ENCODE results near the gene AK1. TPM values are rescaled to one million over a fixed set of nuclear protein-coding genes. Genes with fewer than 3 reads are reported as not detected.

The AK1 gene
- total and polyA plus RNA-seq, 9 of the 15 experiments (the other 6 are each of a cell fraction or from before 2014, with no cell fraction given) = 10.1 to 71.8 (median 39.0) TPM

DNA sequence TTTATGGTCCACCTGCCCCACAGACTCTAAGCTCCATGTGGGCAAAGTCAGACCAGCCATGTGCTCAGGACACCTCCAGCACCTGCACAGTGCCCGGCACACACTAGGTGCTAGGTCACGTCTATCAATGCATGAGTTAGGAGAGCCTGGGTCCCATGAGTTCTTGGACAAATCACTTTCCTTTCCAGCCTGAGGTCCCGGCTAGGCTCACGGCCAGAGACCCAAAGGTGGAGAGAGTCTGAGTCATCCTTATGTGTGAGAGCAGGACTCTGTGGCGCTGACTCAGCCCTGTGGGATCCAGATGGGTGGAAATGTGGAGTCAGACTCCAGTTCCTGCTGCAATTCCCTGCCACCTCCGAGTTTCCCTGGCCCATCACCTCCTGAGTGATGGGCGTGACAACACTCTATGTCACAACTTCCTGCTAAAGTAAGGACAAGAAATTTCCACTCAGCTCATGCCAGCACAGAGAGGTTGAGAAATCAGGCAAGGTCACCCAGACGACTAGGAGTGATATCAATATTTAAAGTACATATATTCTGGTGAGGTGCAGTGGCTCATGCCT, 41.9 kb upstream of the AK1 start (continued):
- TF ChIP-seq, protein P1, sequence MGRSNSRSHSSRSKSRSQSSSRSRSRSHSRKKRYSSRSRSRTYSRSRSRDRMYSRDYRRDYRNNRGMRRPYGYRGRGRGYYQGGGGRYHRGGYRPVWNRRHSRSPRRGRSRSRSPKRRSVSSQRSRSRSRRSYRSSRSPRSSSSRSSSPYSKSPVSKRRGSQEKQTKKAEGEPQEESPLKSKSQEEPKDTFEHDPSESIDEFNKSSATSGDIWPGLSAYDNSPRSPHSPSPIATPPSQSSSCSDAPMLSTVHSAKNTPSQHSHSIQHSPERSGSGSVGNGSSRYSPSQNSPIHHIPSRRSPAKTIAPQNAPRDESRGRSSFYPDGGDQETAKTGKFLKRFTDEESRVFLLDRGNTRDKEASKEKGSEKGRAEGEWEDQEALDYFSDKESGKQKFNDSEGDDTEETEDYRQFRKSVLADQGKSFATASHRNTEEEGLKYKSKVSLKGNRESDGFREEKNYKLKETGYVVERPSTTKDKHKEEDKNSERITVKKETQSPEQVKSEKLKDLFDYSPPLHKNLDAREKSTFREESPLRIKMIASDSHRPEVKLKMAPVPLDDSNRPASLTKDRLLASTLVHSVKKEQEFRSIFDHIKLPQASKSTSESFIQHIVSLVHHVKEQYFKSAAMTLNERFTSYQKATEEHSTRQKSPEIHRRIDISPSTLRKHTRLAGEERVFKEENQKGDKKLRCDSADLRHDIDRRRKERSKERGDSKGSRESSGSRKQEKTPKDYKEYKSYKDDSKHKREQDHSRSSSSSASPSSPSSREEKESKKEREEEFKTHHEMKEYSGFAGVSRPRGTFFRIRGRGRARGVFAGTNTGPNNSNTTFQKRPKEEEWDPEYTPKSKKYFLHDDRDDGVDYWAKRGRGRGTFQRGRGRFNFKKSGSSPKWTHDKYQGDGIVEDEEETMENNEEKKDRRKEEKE (IDR thresholded peaks at IDR 0.05; ENCODE audit: borderline replicate concordance in 1 of 2, control insufficient read depth in 1 of 2, low read depth in 2 of 2, low read length in 1 of 2) = no peak
- TF ChIP-seq, protein P2, sequence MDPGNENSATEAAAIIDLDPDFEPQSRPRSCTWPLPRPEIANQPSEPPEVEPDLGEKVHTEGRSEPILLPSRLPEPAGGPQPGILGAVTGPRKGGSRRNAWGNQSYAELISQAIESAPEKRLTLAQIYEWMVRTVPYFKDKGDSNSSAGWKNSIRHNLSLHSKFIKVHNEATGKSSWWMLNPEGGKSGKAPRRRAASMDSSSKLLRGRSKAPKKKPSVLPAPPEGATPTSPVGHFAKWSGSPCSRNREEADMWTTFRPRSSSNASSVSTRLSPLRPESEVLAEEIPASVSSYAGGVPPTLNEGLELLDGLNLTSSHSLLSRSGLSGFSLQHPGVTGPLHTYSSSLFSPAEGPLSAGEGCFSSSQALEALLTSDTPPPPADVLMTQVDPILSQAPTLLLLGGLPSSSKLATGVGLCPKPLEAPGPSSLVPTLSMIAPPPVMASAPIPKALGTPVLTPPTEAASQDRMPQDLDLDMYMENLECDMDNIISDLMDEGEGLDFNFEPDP (CRISPR knock-in tag; IDR thresholded peaks at IDR 0.05) = no peak
- TF ChIP-seq TAF7 (tag; IDR thresholded peaks at IDR 0.05) = no peak
- no peak for TF ChIP-seq POU5F1 (IDR thresholded peaks at IDR 0.05; ENCODE audit: borderline replicate concordance, low read depth, low read length, partially characterized antibody)
- TF ChIP-seq, protein P3, sequence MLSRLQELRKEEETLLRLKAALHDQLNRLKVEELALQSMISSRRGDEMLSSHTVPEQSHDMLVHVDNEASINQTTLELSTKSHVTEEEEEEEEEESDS (CRISPR knock-in tag; IDR thresholded peaks at IDR 0.05) = no peak
- TF ChIP-seq CXXC5 (CRISPR knock-in tag; IDR thresholded peaks at IDR 0.05) = no peak
- TF ChIP-seq GABPB2 (CRISPR knock-in tag; conservative IDR thresholded peaks at IDR 0.05) = no peak
- TF ChIP-seq, protein P4, sequence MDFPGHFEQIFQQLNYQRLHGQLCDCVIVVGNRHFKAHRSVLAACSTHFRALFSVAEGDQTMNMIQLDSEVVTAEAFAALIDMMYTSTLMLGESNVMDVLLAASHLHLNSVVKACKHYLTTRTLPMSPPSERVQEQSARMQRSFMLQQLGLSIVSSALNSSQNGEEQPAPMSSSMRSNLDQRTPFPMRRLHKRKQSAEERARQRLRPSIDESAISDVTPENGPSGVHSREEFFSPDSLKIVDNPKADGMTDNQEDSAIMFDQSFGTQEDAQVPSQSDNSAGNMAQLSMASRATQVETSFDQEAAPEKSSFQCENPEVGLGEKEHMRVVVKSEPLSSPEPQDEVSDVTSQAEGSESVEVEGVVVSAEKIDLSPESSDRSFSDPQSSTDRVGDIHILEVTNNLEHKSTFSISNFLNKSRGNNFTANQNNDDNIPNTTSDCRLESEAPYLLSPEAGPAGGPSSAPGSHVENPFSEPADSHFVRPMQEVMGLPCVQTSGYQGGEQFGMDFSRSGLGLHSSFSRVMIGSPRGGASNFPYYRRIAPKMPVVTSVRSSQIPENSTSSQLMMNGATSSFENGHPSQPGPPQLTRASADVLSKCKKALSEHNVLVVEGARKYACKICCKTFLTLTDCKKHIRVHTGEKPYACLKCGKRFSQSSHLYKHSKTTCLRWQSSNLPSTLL (IDR thresholded peaks at IDR 0.05) = no peak
- TF ChIP-seq BRCA1 (IDR thresholded peaks at IDR 0.05) = no peak
- TF ChIP-seq BRCA1 (CRISPR knock-in tag; IDR thresholded peaks at IDR 0.05) = no peak
- no peak for TF ChIP-seq HMG20A (CRISPR knock-in tag; conservative IDR thresholded peaks at IDR 0.05)
- no peak for TF ChIP-seq HNRNPLL (IDR thresholded peaks at IDR 0.05; ENCODE audit: low read depth, low read length, poor library complexity, severe bottlenecking)
- TF ChIP-seq, protein P5, sequence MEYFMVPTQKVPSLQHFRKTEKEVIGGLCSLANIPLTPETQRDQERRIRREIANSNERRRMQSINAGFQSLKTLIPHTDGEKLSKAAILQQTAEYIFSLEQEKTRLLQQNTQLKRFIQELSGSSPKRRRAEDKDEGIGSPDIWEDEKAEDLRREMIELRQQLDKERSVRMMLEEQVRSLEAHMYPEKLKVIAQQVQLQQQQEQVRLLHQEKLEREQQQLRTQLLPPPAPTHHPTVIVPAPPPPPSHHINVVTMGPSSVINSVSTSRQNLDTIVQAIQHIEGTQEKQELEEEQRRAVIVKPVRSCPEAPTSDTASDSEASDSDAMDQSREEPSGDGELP (CRISPR knock-in tag; IDR thresholded peaks at IDR 0.05; ENCODE audit: borderline replicate concordance) = no peak; the same call in 1 of the 2 replicates
- no peak for TF ChIP-seq MYNN (IDR thresholded peaks at IDR 0.05)
- no peak for TF ChIP-seq MYNN (CRISPR knock-in tag; IDR thresholded peaks at IDR 0.05)
- TF ChIP-seq DIDO1 (tag; IDR thresholded peaks at IDR 0.05; ENCODE audit: low read depth) = no peak
- TF ChIP-seq ZBTB17 (CRISPR knock-in tag; IDR thresholded peaks at IDR 0.05) = no peak
- TF ChIP-seq KDM1A (IDR thresholded peaks at IDR 0.05) = peak; percentile 65 to 68
- TF ChIP-seq, protein P6, sequence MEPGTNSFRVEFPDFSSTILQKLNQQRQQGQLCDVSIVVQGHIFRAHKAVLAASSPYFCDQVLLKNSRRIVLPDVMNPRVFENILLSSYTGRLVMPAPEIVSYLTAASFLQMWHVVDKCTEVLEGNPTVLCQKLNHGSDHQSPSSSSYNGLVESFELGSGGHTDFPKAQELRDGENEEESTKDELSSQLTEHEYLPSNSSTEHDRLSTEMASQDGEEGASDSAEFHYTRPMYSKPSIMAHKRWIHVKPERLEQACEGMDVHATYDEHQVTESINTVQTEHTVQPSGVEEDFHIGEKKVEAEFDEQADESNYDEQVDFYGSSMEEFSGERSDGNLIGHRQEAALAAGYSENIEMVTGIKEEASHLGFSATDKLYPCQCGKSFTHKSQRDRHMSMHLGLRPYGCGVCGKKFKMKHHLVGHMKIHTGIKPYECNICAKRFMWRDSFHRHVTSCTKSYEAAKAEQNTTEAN (CRISPR knock-in tag; IDR thresholded peaks at IDR 0.05) = no peak; the same call in 1 of the 2 replicates
- TF ChIP-seq ZC3H11A (IDR thresholded peaks at IDR 0.05; ENCODE audit: low read depth, low read length) = no peak
- no peak for TF ChIP-seq STAT5B (CRISPR knock-in tag; IDR thresholded peaks at IDR 0.05)
